H9 (cell line): ENCODE measurements around the gene OLFM1. TPM values are rescaled to one million over a fixed set of nuclear protein-coding genes. Genes with fewer than 3 reads are reported as not detected.

Experiments
- DNase-seq: peaks from one replicate; pipeline ENCODE4 v3.0.0-alpha.2; 2017
- H2AFZ ChIP-seq: one replicate; pipeline ENCODE4 v1.6.1; 2013; ENCODE audit warnings: mild to moderate bottlenecking, low read length, control low read depth, moderate library complexity
- H2AK5ac ChIP-seq: 2 replicates; pipeline ENCODE4 v1.6.1; 2013; ENCODE audit warnings: low read length, control low read depth, mixed read lengths; ENCODE audit not compliant: insufficient read length
- H2BK120ac ChIP-seq: one replicate; pipeline ENCODE4 v1.6.1; 2013; ENCODE audit warnings: low read depth, mild to moderate bottlenecking, low read length, control low read depth, inconsistent platforms; ENCODE audit not compliant: poor library complexity, severe bottlenecking
- H2BK12ac ChIP-seq: 2 replicates; pipeline ENCODE4 v1.6.1; 2013; ENCODE audit warnings: low read length, control low read depth, mixed read lengths, low read depth; ENCODE audit not compliant: insufficient read length
- H2BK15ac ChIP-seq: 2 replicates; pipeline ENCODE4 v1.6.1; 2013; ENCODE audit warnings: low read depth, low read length, control low read depth
- H2BK20ac ChIP-seq: one replicate; pipeline ENCODE4 v1.6.1; 2013; ENCODE audit warnings: low read depth, mild to moderate bottlenecking, low read length, control low read depth, inconsistent platforms; ENCODE audit not compliant: poor library complexity, severe bottlenecking
- H2BK5ac ChIP-seq: 2 replicates; pipeline ENCODE4 v1.6.1; 2013; ENCODE audit warnings: low read length, control low read depth, mixed read lengths; ENCODE audit not compliant: insufficient read length
- H3K14ac ChIP-seq: 2 replicates; pipeline ENCODE4 v1.6.1; 2013; ENCODE audit warnings: low read length, control low read depth; ENCODE audit not compliant: insufficient read depth
- H3K18ac ChIP-seq: 2 replicates; pipeline ENCODE4 v1.6.1; 2013; ENCODE audit warnings: low read depth, mild to moderate bottlenecking, mixed read lengths, low read length, control low read depth; ENCODE audit not compliant: insufficient read length
- H3K23ac ChIP-seq: 2 replicates; pipeline ENCODE4 v1.6.1; 2013; ENCODE audit warnings: low read length, control low read depth, mixed read lengths, low read depth; ENCODE audit not compliant: insufficient read length
- H3K23me2 ChIP-seq: 2 replicates; pipeline ENCODE4 v1.6.1; 2013; ENCODE audit warnings: low read depth, mild to moderate bottlenecking, mixed read lengths, low read length, control low read depth; ENCODE audit not compliant: insufficient read length, poor library complexity, severe bottlenecking
- H3K27ac ChIP-seq: 2 replicates; pipeline ENCODE4 v1.5.1; 2013; ENCODE audit warnings: low read length, control low read depth, mixed read lengths, low read depth; ENCODE audit not compliant: insufficient read length
- H3K27me3 ChIP-seq: 2 replicates; pipeline ENCODE4 v1.6.1; 2013; ENCODE audit warnings: low read length, control low read depth, inconsistent platforms; ENCODE audit not compliant: insufficient read depth
- H3K4ac ChIP-seq: 2 replicates; pipeline ENCODE4 v1.6.1; 2013; ENCODE audit warnings: low read depth, mild to moderate bottlenecking, control low read depth, inconsistent platforms, low read length, moderate library complexity
- H3K4me1 ChIP-seq: 2 replicates; pipeline ENCODE4 v1.6.1; 2013; ENCODE audit warnings: low read length, control low read depth, inconsistent platforms; ENCODE audit not compliant: insufficient read depth
- H3K4me2 ChIP-seq: 2 replicates; pipeline ENCODE4 v1.6.1; 2013; ENCODE audit warnings: low read length, control low read depth, mixed read lengths; ENCODE audit not compliant: insufficient read length, insufficient read depth
- H3K56ac ChIP-seq: 2 replicates; pipeline ENCODE4 v1.6.1; 2013; ENCODE audit warnings: low read depth, mild to moderate bottlenecking, mixed read lengths, low read length, control low read depth; ENCODE audit not compliant: insufficient read length
- H3K79me1 ChIP-seq: 2 replicates; pipeline ENCODE4 v1.6.1; 2013; ENCODE audit warnings: low read depth, mild to moderate bottlenecking, moderate library complexity, low read length, control low read depth, inconsistent platforms; ENCODE audit not compliant: insufficient read depth, poor library complexity, severe bottlenecking
- H3K79me2 ChIP-seq: 2 replicates; pipeline ENCODE4 v1.6.1; 2013; ENCODE audit warnings: low read length, control low read depth, inconsistent platforms; ENCODE audit not compliant: insufficient read depth
- H3K9ac ChIP-seq: 2 replicates; pipeline ENCODE4 v1.6.1; 2013; ENCODE audit warnings: low read length, control low read depth, mixed read lengths; ENCODE audit not compliant: insufficient read length; ENCODE audit errors: extremely low read depth
- H3K9me3 ChIP-seq: one replicate; pipeline ENCODE4 v1.6.1; 2013; ENCODE audit warnings: low read depth, low read length, inconsistent platforms; ENCODE audit not compliant: control insufficient read depth
- H3T11ph ChIP-seq: one replicate; pipeline ENCODE4 v1.6.1; 2013; ENCODE audit warnings: mild to moderate bottlenecking, low read length, control low read depth, inconsistent platforms
- H4K20me1 ChIP-seq: one replicate; pipeline ENCODE4 v1.6.1; 2013; ENCODE audit not compliant: control insufficient read depth, insufficient read length, insufficient read depth
- H4K5ac ChIP-seq: 2 replicates; pipeline ENCODE4 v1.6.1; 2013; ENCODE audit warnings: low read depth, mild to moderate bottlenecking, mixed read lengths, low read length, control low read depth; ENCODE audit not compliant: insufficient read length
- H4K8ac ChIP-seq: replicated peaks from 2 replicates; pipeline ENCODE4 v1.6.1; 2013; ENCODE audit warnings: low read length, control low read depth, mixed read lengths, low read depth; ENCODE audit not compliant: insufficient read length
- H4K91ac ChIP-seq: 2 replicates; pipeline ENCODE4 v1.6.1; 2013; ENCODE audit warnings: low read depth, mild to moderate bottlenecking, moderate library complexity, mixed read lengths, low read length, control low read depth; ENCODE audit not compliant: insufficient read length
- H3K27ac Mint-ChIP-seq, 3 experiments: 2 replicates in 2 of 3; 3 replicates in 1 of 3; pipeline ENCODE4 v1.8.0; 2020 to 2021; ENCODE audit warnings: mixed read lengths in 3 of 3, mild to moderate bottlenecking in 1 of 3, moderate library complexity in 1 of 3
- H3K27me3 Mint-ChIP-seq: 2 replicates; pipeline ENCODE4 v1.8.0; 2021; ENCODE audit warnings: low read depth, mild to moderate bottlenecking, moderate library complexity, mixed read lengths
- H3K36me3 Mint-ChIP-seq, 3 experiments: 2 replicates in 2 of 3; 3 replicates in 1 of 3; pipeline ENCODE4 v1.8.0; 2020 to 2021; ENCODE audit warnings: low read depth in 3 of 3, mixed read lengths in 3 of 3; ENCODE audit not compliant: insufficient read depth in 1 of 3
- H3K4me1 Mint-ChIP-seq, 2 experiments: 2 replicates each; pipeline ENCODE4 v1.8.0; 2020; ENCODE audit warnings: mixed read lengths in 2 of 2
- H3K4me3 Mint-ChIP-seq, 2 experiments: 2 replicates in 1 of 2; 3 replicates in 1 of 2; pipeline ENCODE4 v1.8.0; 2020 to 2021; ENCODE audit warnings: mild to moderate bottlenecking in 2 of 2, mixed read lengths in 2 of 2, moderate library complexity in 1 of 2
- H3K9me3 Mint-ChIP-seq, 2 experiments: 2 replicates in 1 of 2; 3 replicates in 1 of 2; pipeline ENCODE4 v1.8.0; 2020; ENCODE audit warnings: mild to moderate bottlenecking in 2 of 2, mixed read lengths in 2 of 2, moderate library complexity in 1 of 2
- CTCF ChIP-seq: fragments of 200-600 bp; sonication (generic); conservative IDR thresholded peaks from 3 replicates; pipeline ENCODE4 v1.8.0; 2021; ENCODE audit warnings: antibody characterized with exemption, mild to moderate bottlenecking
- WGBS: extraction: QIAGEN DNeasy Blood & Tissue Kit; methylation state at CpG from one replicate; pipeline ENCODE4 v1.1.7; 2013; ENCODE audit warnings: missing lambda C conversion rate, low lambda C conversion rate, mixed read lengths; ENCODE audit not compliant: insufficient read length; ENCODE audit errors: extremely low coverage; 5-methylcytosine and 5-hydroxymethylcytosine counted together
- total RNA-seq: library from RNA; stranded (reverse); gene quantifications from 2 replicates; pipeline ENCODE4 v1.2.1, GENCODE V29; 2021

The OLFM1 gene
- total RNA-seq, 1 experiment from 2014 or later, result 34.1 TPM

DNA sequence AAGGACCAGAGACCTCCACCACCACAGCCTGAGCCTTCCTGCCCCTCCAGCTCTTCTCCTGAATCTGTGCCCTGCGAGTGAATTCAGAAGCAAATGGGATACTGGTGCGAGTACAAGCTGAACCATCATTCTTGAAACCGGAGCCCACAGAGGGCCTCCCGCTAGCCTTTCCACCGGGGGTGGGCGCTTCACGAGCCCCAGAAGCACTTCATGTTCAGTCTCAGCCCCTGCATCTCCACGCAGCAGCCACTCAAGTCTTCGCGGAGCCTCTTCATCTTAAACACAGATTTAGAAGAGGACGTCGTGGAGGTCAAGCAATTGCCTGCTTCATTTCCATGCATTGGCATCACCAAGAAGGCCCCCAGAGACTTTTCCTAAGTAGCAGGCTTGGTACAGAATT, 26.0 kb upstream of the OLFM1 start:
- Histone ChIP-seq H3K18ac (no peak overlapping the region), H2BK12ac (no peak overlapping the region), H3K56ac (no peak overlapping the region), H2BK20ac (no peak overlapping the region), H3K79me1 (no peaks in the 10 kb centered on the region), H3T11ph (no peak overlapping the region), H3K4ac (no peak overlapping the region), H3K23me2 (no peaks in the 10 kb centered on the region), H4K5ac (no peak overlapping the region), H4K20me1 (no peaks in the 10 kb centered on the region), H3K27ac (no peak overlapping the region), H3K4me1 (no peaks in the 10 kb centered on the region), H2BK15ac (no peak overlapping the region), H2AFZ (no peak overlapping the region), H3K9me3 (peaks cover 3% of the 10 kb centered on the region), H3K9ac (no peak overlapping the region), H3K23ac (no peak overlapping the region), H4K8ac (no peak overlapping the region), H3K4me2 (no peak overlapping the region), H3K14ac (no peak overlapping the region), H3K27me3 (no peaks in the 10 kb centered on the region), H2AK5ac (no peak overlapping the region), H4K91ac (no peak overlapping the region), H2BK5ac (no peak overlapping the region), H3K79me2 (no peaks in the 10 kb centered on the region), H2BK120ac (no peak overlapping the region)
- DNase-seq, result peak; percentile 3
- H3K4me3 Mint-ChIP-seq, result no peak overlapping the region
- no peaks in the 10 kb centered on the region for H3K4me1 Mint-ChIP-seq
- TF ChIP-seq CTCF, result no peak
- peaks cover 5 to 21% (median 8%) of the 10 kb centered on the region in 3 experiments for H3K36me3 Mint-ChIP-seq
- peaks cover 24 to 36% of the 10 kb centered on the region in 2 experiments for H3K9me3 Mint-ChIP-seq
- WGBS, result no CpG with 5 or more reads among the region's 12 CpGs
- peaks cover 45% of the 10 kb centered on the region for H3K27me3 Mint-ChIP-seq
- H3K27ac Mint-ChIP-seq, result no peak overlapping the region
